ENCODE data around the gene GOLGA3.

DNA sequence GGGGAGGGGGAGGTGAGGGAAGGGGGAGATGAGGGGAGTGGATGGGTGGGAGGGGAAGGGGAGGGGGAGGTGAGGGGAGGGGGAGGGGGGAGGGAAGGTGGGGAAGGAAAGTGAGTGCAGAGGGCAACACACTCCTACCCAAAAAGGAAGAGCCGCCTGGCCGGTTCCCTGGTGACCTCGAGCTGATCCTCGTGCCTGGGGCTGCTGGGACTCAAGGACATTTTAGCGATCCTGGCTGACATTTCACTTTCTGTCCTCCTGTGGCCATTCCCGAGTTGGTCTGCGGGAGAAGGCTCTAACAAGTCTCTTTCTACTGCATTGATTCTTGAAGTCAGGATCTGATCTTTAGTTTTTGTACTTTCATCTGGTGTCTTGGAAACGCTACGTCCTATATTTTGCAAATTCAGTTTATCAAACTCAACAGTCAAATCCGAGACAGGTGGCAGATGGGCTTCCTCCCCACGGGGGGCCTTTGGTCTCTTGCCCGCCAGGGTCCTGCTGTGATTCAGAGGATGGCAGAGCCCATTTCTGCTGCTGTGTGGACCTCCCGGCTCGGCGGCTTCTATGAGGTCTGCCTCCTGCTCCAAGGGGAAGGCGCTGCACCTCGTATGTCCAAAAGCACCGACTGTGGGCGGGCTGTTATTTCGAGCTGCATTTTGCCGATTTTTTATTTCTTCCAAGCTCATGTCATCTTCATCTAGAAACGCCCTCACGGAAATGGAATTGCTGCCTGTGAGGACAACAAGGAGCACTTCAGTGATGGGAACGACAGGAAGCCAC lies 98.9 kb downstream of the GOLGA3 start:
- TF ChIP-seq POLR2AphosphoS5 (IDR thresholded peaks at IDR 0.05; ENCODE audit: borderline replicate concordance, low read depth, low read length), result no peak
- no peak for TF ChIP-seq EZH2 (IDR thresholded peaks at IDR 0.05)
- TF ChIP-seq FOXP2 (optimal IDR thresholded peaks at IDR 0.05; ENCODE audit: control extremely low read depth, extremely low read length, insufficient read depth), result no peak
